ENCODE results near the gene AP4S1.

Gene AP4S1

GRCh38 chr14:30996892-30997659 is 28.4 kb upstream of the AP4S1 start:
- Histone ChIP-seq H3K4me1 (ENCODE audit: insufficient read depth, poor library complexity, severe bottlenecking) (peaks cover 14% of the 10 kb centered on the region), H3K36me3 (ENCODE audit: low read depth) (peaks cover 39% of the 10 kb centered on the region), H3K9me3 (ENCODE audit: severe bottlenecking) (peaks cover 18% of the 10 kb centered on the region), H3K4me3 (ENCODE audit: severe bottlenecking) (no peak overlapping the region), H3K27me3 (ENCODE audit: insufficient read depth, poor library complexity, severe bottlenecking) (no peaks in the 10 kb centered on the region), H3K27ac (ENCODE audit: poor library complexity, severe bottlenecking) (no peak overlapping the region)
- no peak for TF ChIP-seq CTCF (IDR thresholded peaks at IDR 0.05; ENCODE audit: poor library complexity, severe bottlenecking)
- ATAC-seq (ENCODE audit: low read depth), result no peak
- DNase-seq (ENCODE audit: low spot score), result no peak

GRCh38 chr14:30998100-30998706 is 27.2 kb upstream of the AP4S1 start:
- TF ChIP-seq CTCF (IDR thresholded peaks at IDR 0.05; ENCODE audit: poor library complexity, severe bottlenecking), result no peak
- Histone ChIP-seq H3K27me3 (ENCODE audit: insufficient read depth, poor library complexity, severe bottlenecking) (no peaks in the 10 kb centered on the region), H3K27ac (ENCODE audit: poor library complexity, severe bottlenecking) (no peak overlapping the region), H3K4me3 (ENCODE audit: severe bottlenecking) (no peak overlapping the region), H3K36me3 (ENCODE audit: low read depth) (peaks cover 39% of the 10 kb centered on the region), H3K4me1 (ENCODE audit: insufficient read depth, poor library complexity, severe bottlenecking) (peaks cover 14% of the 10 kb centered on the region), H3K9me3 (ENCODE audit: severe bottlenecking) (peaks cover 18% of the 10 kb centered on the region)
- peak; percentile 52; the same call in 1 of the 3 replicates for ATAC-seq (ENCODE audit: low read depth)
- DNase-seq (ENCODE audit: low spot score), result no peak

GRCh38 chr14:30999038-30999773 is 26.2 kb upstream of the AP4S1 start:
- Histone ChIP-seq H3K27me3 (ENCODE audit: insufficient read depth, poor library complexity, severe bottlenecking) (no peaks in the 10 kb centered on the region), H3K9me3 (ENCODE audit: severe bottlenecking) (peaks cover 18% of the 10 kb centered on the region), H3K4me3 (ENCODE audit: severe bottlenecking) (no peak overlapping the region), H3K4me1 (ENCODE audit: insufficient read depth, poor library complexity, severe bottlenecking) (peaks cover 14% of the 10 kb centered on the region), H3K36me3 (ENCODE audit: low read depth) (peaks cover 39% of the 10 kb centered on the region), H3K27ac (ENCODE audit: poor library complexity, severe bottlenecking) (no peak overlapping the region)
- no peak for ATAC-seq (ENCODE audit: low read depth)
- no peak for DNase-seq (ENCODE audit: low spot score)
- TF ChIP-seq CTCF (IDR thresholded peaks at IDR 0.05; ENCODE audit: poor library complexity, severe bottlenecking), result no peak

- DNase-seq (ENCODE audit: low spot score) (no peak), ATAC-seq (ENCODE audit: low read depth) (no peak)
- Histone ChIP-seq H3K27me3 (ENCODE audit: insufficient read depth, poor library complexity, severe bottlenecking) (no peaks in the 10 kb centered on the region), H3K4me1 (ENCODE audit: insufficient read depth, poor library complexity, severe bottlenecking) (peaks cover under 1% of the 10 kb centered on the region), H3K9me3 (ENCODE audit: severe bottlenecking) (peaks cover 18% of the 10 kb centered on the region), H3K4me3 (ENCODE audit: severe bottlenecking) (no peak overlapping the region), H3K36me3 (ENCODE audit: low read depth) (peaks cover 48% of the 10 kb centered on the region), H3K27ac (ENCODE audit: poor library complexity, severe bottlenecking) (no peak overlapping the region)
- TF ChIP-seq CTCF (IDR thresholded peaks at IDR 0.05; ENCODE audit: poor library complexity, severe bottlenecking), result no peak
Observed at GRCh38 chr14:31000629-31001338, 24.7 kb upstream of the AP4S1 start.

Data from RWPE2 (cell line).